HG03097 (cell line): ENCODE data around the gene TEX2.
"Not testable (repeated sequence)": the region's sequence is repeated elsewhere in the genome, so short reads cannot be mapped to it uniquely, and the experiment has no call there.

Source experiments
- ATAC-seq: cut with Tn5 transposase; IDR thresholded peaks from one replicate; pipeline ENCODE4 v1.9.1; 2021; ENCODE audit not compliant: unreplicated experiment, low FRiP score

The TEX2 gene

GRCh38 chr17:64216338-64217248, 46.5 kb downstream of the TEX2 start:
- ATAC-seq = no peak

GRCh38 chr17:64216000-64216337, 47.1 kb downstream of the TEX2 start:
- ATAC-seq = no peak

GRCh38 chr17:64214950-64215349, 48.1 kb downstream of the TEX2 start:
- ATAC-seq = no peak

- no peak for ATAC-seq
These were observed 48.9 kb downstream of the TEX2 start for GRCh38 chr17:64213995-64214811.

GRCh38 chr17:64212122-64212521, 50.9 kb downstream of the TEX2 start:
- ATAC-seq = no peak

GRCh38 chr17:64209983-64210382, 53.1 kb downstream of the TEX2 start:
- ATAC-seq = no peak

- ATAC-seq = no peak
These were observed 53.6 kb downstream of the TEX2 start for GRCh38 chr17:64209356-64209941.

- not testable (repeated sequence) for ATAC-seq
These were observed 54.4 kb downstream of the TEX2 start for GRCh38 chr17:64208656-64209055.

- no peak for ATAC-seq
These were observed 57.3 kb downstream of the TEX2 start for GRCh38 chr17:64205804-64206203.

- ATAC-seq = no peak
These were observed 59.4 kb downstream of the TEX2 start for GRCh38 chr17:64203630-64204029.

GRCh38 chr17:64202683-64203344, 60.2 kb downstream of the TEX2 start:
- ATAC-seq = no peak

GRCh38 chr17:64200080-64201032, 62.7 kb downstream of the TEX2 start:
- ATAC-seq = no peak

GRCh38 chr17:64198331-64199090, 64.5 kb downstream of the TEX2 start:
- ATAC-seq = no peak

- ATAC-seq = no peak
These were observed 66.5 kb downstream of the TEX2 start for GRCh38 chr17:64196601-64197000.

GRCh38 chr17:64193561-64193960, 69.5 kb downstream of the TEX2 start:
- no peak for ATAC-seq

- no peak for ATAC-seq
These were observed 70.5 kb downstream of the TEX2 start for GRCh38 chr17:64192589-64192988.

- no peak for ATAC-seq
These were observed 72.6 kb downstream of the TEX2 start for GRCh38 chr17:64190472-64190871.

GRCh38 chr17:64188088-64188487, 75.0 kb downstream of the TEX2 start:
- ATAC-seq = no peak
